Subcutaneous adipose tissue (tissue), 4 donors: ENCODE results near the gene FASN. TPM values are rescaled to one million over a fixed set of nuclear protein-coding genes. Genes with fewer than 3 reads are reported as not detected.

Experiments
- CTCF ChIP-seq: fragments of 450-650 bp; IDR thresholded peaks from one replicate; pipeline ENCODE4 v1.5.1; 2016; ENCODE audit warnings: low read depth, mild to moderate bottlenecking, control low read depth, antibody characterized with exemption, moderate library complexity
- total RNA-seq, 4 donors: library from RNA; depleted of rRNA; stranded (reverse); fragments of >200 nt; gene quantifications; one replicate each; pipeline ENCODE4 v1.1.0, GENCODE V29; 2016

The FASN gene
- total RNA-seq, 4 donors from 2014 or later = 148 to 4,879 (median 378) TPM

- no peak for TF ChIP-seq CTCF
Observed at GRCh38 chr17:82029391-82029790, 68.6 kb downstream of the FASN start.

- TF ChIP-seq CTCF = no peak
Observed at GRCh38 chr17:82028966-82029365, 69.1 kb downstream of the FASN start.

Other genes with a start within 250 kb of the FASN start
- 100 to 1,000 TPM; 289 to 508 (median 447) TPM for gene P4HB, start 237.7 kb downstream of the FASN start, total RNA-seq
- 100 to 1,000 TPM; 116 to 235 (median 167) TPM for gene ARHGDIA, start 226.9 kb downstream of the FASN start, total RNA-seq
- 10 to 100 TPM; 25.4 to 38.8 (median 32.4) TPM for gene ALYREF, start 206.7 kb downstream of the FASN start, total RNA-seq
- gene ANAPC11, start 206.5 kb downstream of the FASN start, total RNA-seq = 100 to 1,000 TPM in 3 of 4 donors, 10 to 100 TPM in 1; 88.4 to 132 (median 120) TPM
- gene NPB, start 196.0 kb downstream of the FASN start, total RNA-seq = under 1 TPM in 2 of 4 donors, not detected in 2; 0.17 to 0.22 TPM
- gene PCYT2, start 186.8 kb downstream of the FASN start, total RNA-seq = 100 to 1,000 TPM in 1 of 4 donors, 10 to 100 TPM in 3; 23.8 to 130 (median 39.7) TPM
- 10 to 100 TPM in 3 of 4 donors, 1 to 10 TPM in 1; 7.5 to 22.0 (median 15.5) TPM for gene SIRT7, start 180.1 kb downstream of the FASN start, total RNA-seq
- 10 to 100 TPM in 3 of 4 donors, 1 to 10 TPM in 1; 9.8 to 20.0 (median 15.0) TPM for gene MAFG, start 170.5 kb downstream of the FASN start, total RNA-seq
- 1 to 10 TPM in 2 of 4 donors, under 1 TPM in 2; 0.34 to 3.1 (median 1.5) TPM for gene PYCR1, start 160.9 kb downstream of the FASN start, total RNA-seq
- gene MYADML2, start 151.0 kb downstream of the FASN start, total RNA-seq = not detected
- not detected for gene NOTUM, start 137.0 kb downstream of the FASN start, total RNA-seq
- 10 to 100 TPM in 3 of 4 donors, 1 to 10 TPM in 1; 8.2 to 30.1 (median 18.1) TPM for gene ASPSCR1, start 120.6 kb downstream of the FASN start, total RNA-seq
- 10 to 100 TPM; 46.0 to 74.0 (median 57.5) TPM for gene CENPX, start 75.4 kb downstream of the FASN start, total RNA-seq
- gene LRRC45, start 74.9 kb downstream of the FASN start, total RNA-seq = 10 to 100 TPM in 2 of 4 donors, 1 to 10 TPM in 2; 1.8 to 11.7 (median 7.8) TPM
- gene RAC3, start 66.6 kb downstream of the FASN start, total RNA-seq = 10 to 100 TPM in 3 of 4 donors, 1 to 10 TPM in 1; 5.2 to 28.3 (median 14.6) TPM
- gene DCXR, start 60.5 kb downstream of the FASN start, total RNA-seq = 100 to 1,000 TPM; 157 to 383 (median 255) TPM
- 10 to 100 TPM; 22.5 to 66.9 (median 49.0) TPM for gene RFNG, start 46.4 kb downstream of the FASN start, total RNA-seq
- 100 to 1,000 TPM in 1 of 4 donors, 10 to 100 TPM in 3; 42.7 to 125 (median 71.7) TPM for gene GPS1, start 46.3 kb downstream of the FASN start, total RNA-seq
- 100 to 1,000 TPM in 1 of 4 donors, 10 to 100 TPM in 3; 45.0 to 147 (median 52.3) TPM for gene DUS1L, start 32.4 kb downstream of the FASN start, total RNA-seq
- 10 to 100 TPM in 3 of 4 donors, 1 to 10 TPM in 1; 8.8 to 31.5 (median 17.1) TPM for gene CCDC57, start 114.6 kb upstream of the FASN start, total RNA-seq
- gene SLC16A3, start 130.8 kb upstream of the FASN start, total RNA-seq = 10 to 100 TPM in 3 of 4 donors, 1 to 10 TPM in 1; 2.8 to 64.8 (median 19.2) TPM
- gene CSNK1D, start 175.5 kb upstream of the FASN start, total RNA-seq = 100 to 1,000 TPM in 1 of 4 donors, 10 to 100 TPM in 3; 55.1 to 139 (median 64.5) TPM
- gene CD7, start 219.4 kb upstream of the FASN start, total RNA-seq = 1 to 10 TPM in 2 of 4 donors, under 1 TPM in 1, not detected in 1; 0.44 to 2.2 (median 1.8) TPM
- 10 to 100 TPM in 3 of 4 donors, 1 to 10 TPM in 1; 9.5 to 17.5 (median 14.7) TPM for gene SECTM1, start 235.5 kb upstream of the FASN start, total RNA-seq